Naive B cell (primary cell): ENCODE results near the gene RPTOR. TPM values are rescaled to one million over a fixed set of nuclear protein-coding genes. Genes with fewer than 3 reads are reported as not detected.
"Not testable (repeated sequence)": the region's sequence is repeated elsewhere in the genome, so short reads cannot be mapped to it uniquely, and the experiment has no call there.

Experiments used
- ATAC-seq, 2 donors: fragments of 150-1000 bp; cut with Tn5 transposase; 2 replicates each; pipeline ENCODE4 v1.10.0; 2021; ENCODE audit warnings: low read depth in 2 of 2, mild to moderate bottlenecking in 2 of 2, moderate library complexity in 2 of 2
- DNase-seq: peaks from one replicate; pipeline ENCODE4 v3.0.0; 2022
- H3K27ac Mint-ChIP-seq, 6 donors: one replicate each; pipeline ENCODE4 v1.8.0; 2020 to 2022; ENCODE audit warnings: mild to moderate bottlenecking in 6 of 6, mixed read lengths in 6 of 6, moderate library complexity in 5 of 6, inconsistent platforms in 2 of 6
- H3K27me3 Mint-ChIP-seq, 3 donors: one replicate each; pipeline ENCODE4 v1.8.0; 2021 to 2022; ENCODE audit warnings: mixed read lengths in 3 of 3, mild to moderate bottlenecking in 1 of 3
- H3K36me3 Mint-ChIP-seq, 2 donors: one replicate each; pipeline ENCODE4 v1.8.0; 2020 to 2022; ENCODE audit warnings: mixed read lengths in 2 of 2, inconsistent platforms in 1 of 2, mild to moderate bottlenecking in 1 of 2
- H3K4me1 Mint-ChIP-seq, 3 donors: one replicate each; pipeline ENCODE4 v1.8.0; 2020 to 2022; ENCODE audit warnings: mixed read lengths in 3 of 3, inconsistent platforms in 1 of 3, mild to moderate bottlenecking in 1 of 3, moderate library complexity in 1 of 3
- H3K4me3 Mint-ChIP-seq, 8 donors: one replicate each; pipeline ENCODE4 v1.8.0; 2020 to 2022; ENCODE audit warnings: mild to moderate bottlenecking in 8 of 8, mixed read lengths in 8 of 8, moderate library complexity in 8 of 8, inconsistent platforms in 2 of 8
- H3K9me3 Mint-ChIP-seq, 7 donors: one replicate each; pipeline ENCODE4 v1.8.0; 2020 to 2022; ENCODE audit warnings: mixed read lengths in 7 of 7, mild to moderate bottlenecking in 5 of 7, inconsistent platforms in 2 of 7, moderate library complexity in 1 of 7
- polyA plus RNA-seq, 6 donors: library from polyadenylated mRNA; unstranded; fragments of 300-500 nt; fragmentation: Illumina TruSeq; gene quantifications; one replicate each; pipeline ENCODE4 v1.2.3, GENCODE V29; 2021; ENCODE audit warnings: low read depth in 6 of 6

The RPTOR gene
- polyA plus RNA-seq, 6 donors from 2014 or later, result 5.5 to 13.9 (median 9.0) TPM

GRCh38 chr17:80763293-80763867 is 218.7 kb downstream of the RPTOR start:
- H3K36me3 Mint-ChIP-seq, result no peaks in the 10 kb centered on the region
- no peaks in the 10 kb centered on the region for H3K9me3 Mint-ChIP-seq
- H3K4me3 Mint-ChIP-seq, result peak overlapping the region in 1 of 8 donors; percentile 23
- DNase-seq (no peak), ATAC-seq (no peak)
- H3K27ac Mint-ChIP-seq, result peak overlapping the region in 4 of 6 donors; percentile 5 to 52 (median 33)
- no peaks in the 10 kb centered on the region for H3K27me3 Mint-ChIP-seq
- peaks cover 31 to 62% (median 59%) of the 10 kb centered on the region in 3 donors for H3K4me1 Mint-ChIP-seq

GRCh38 chr17:80764627-80765145 is 220.0 kb downstream of the RPTOR start:
- Mint-ChIP-seq H3K27ac (peak overlapping the region in 4 of 6 donors; percentile 71 to 85 (median 76)), H3K4me1 (peaks cover 31 to 52% (median 49%) of the 10 kb centered on the region in 3 donors), H3K4me3 (peak overlapping the region in 7 of 8 donors; percentile 57 to 85 (median 65))
- not testable (repeated sequence) for H3K27me3 Mint-ChIP-seq, H3K9me3 Mint-ChIP-seq, H3K36me3 Mint-ChIP-seq, DNase-seq
- ATAC-seq, result peak; percentile 39 to 50

GRCh38 chr17:80765241-80765961 is 220.8 kb downstream of the RPTOR start:
- Mint-ChIP-seq H3K4me1 (peaks cover 27 to 45% (median 43%) of the 10 kb centered on the region in 3 donors), H3K27ac (peak overlapping the region in 5 of 6 donors; percentile 40 to 85 (median 71)), H3K27me3 (no peaks in the 10 kb centered on the region), H3K9me3 (no peaks in the 10 kb centered on the region), H3K36me3 (no peaks in the 10 kb centered on the region), H3K4me3 (peak overlapping the region; percentile 30 to 85 (median 64))
- DNase-seq (no peak), ATAC-seq (peak; percentile 17 to 46)

GRCh38 chr17:80766290-80766855 is 221.7 kb downstream of the RPTOR start:
- peak overlapping the region in 2 of 8 donors; percentile 5 to 17 for H3K4me3 Mint-ChIP-seq

GRCh38 chr17:80768389-80768788 is 223.8 kb downstream of the RPTOR start:
- Mint-ChIP-seq H3K4me3 (no peak overlapping the region), H3K9me3 (no peaks in the 10 kb centered on the region), H3K27me3 (no peaks in the 10 kb centered on the region), H3K36me3 (peaks cover 0 to 10% of the 10 kb centered on the region in 2 donors), H3K27ac (no peak overlapping the region), H3K4me1 (peaks cover 18 to 32% (median 28%) of the 10 kb centered on the region in 3 donors)
- no peak for ATAC-seq
- no peak for DNase-seq

More at GRCh38 chr17:80766290-80766855, 221.7 kb downstream of the RPTOR start:
- no peaks in the 10 kb centered on the region for H3K27me3 Mint-ChIP-seq
- H3K4me1 Mint-ChIP-seq, result peaks cover 27 to 36% (median 35%) of the 10 kb centered on the region in 3 donors
- H3K27ac Mint-ChIP-seq, result peak overlapping the region in 1 of 6 donors; percentile 20
- H3K9me3 Mint-ChIP-seq, result no peaks in the 10 kb centered on the region
- peaks cover 0 to 8% of the 10 kb centered on the region in 2 donors for H3K36me3 Mint-ChIP-seq
- ATAC-seq (no peak), DNase-seq (no peak)

- no peak for ATAC-seq
- no peaks in the 10 kb centered on the region for H3K27me3 Mint-ChIP-seq
- H3K9me3 Mint-ChIP-seq, result no peaks in the 10 kb centered on the region
These were observed 224.3 kb downstream of the RPTOR start for GRCh38 chr17:80768936-80769335.

GRCh38 chr17:80769516-80769915 is 224.9 kb downstream of the RPTOR start:
- no peak for DNase-seq
- no peaks in the 10 kb centered on the region for H3K9me3 Mint-ChIP-seq
- no peak overlapping the region for H3K4me3 Mint-ChIP-seq
- H3K27me3 Mint-ChIP-seq, result no peaks in the 10 kb centered on the region
- H3K27ac Mint-ChIP-seq, result no peak overlapping the region
- peaks cover 0 to 10% of the 10 kb centered on the region in 2 donors for H3K36me3 Mint-ChIP-seq
- peaks cover 21 to 44% (median 36%) of the 10 kb centered on the region in 3 donors for H3K4me1 Mint-ChIP-seq
- no peak for ATAC-seq

More at GRCh38 chr17:80768936-80769335, 224.3 kb downstream of the RPTOR start:
- DNase-seq, result no peak
- peaks cover 18 to 38% (median 30%) of the 10 kb centered on the region in 3 donors for H3K4me1 Mint-ChIP-seq
- H3K4me3 Mint-ChIP-seq, result no peak overlapping the region
- H3K27ac Mint-ChIP-seq, result peak overlapping the region in 1 of 6 donors; percentile 21
- H3K36me3 Mint-ChIP-seq, result peaks cover 0 to 10% of the 10 kb centered on the region in 2 donors

GRCh38 chr17:80769936-80770625 is 225.4 kb downstream of the RPTOR start:
- ATAC-seq (no peak), DNase-seq (no peak)
- Mint-ChIP-seq H3K27ac (no peak overlapping the region), H3K27me3 (no peaks in the 10 kb centered on the region), H3K4me3 (no peak overlapping the region), H3K36me3 (peaks cover 0 to 10% of the 10 kb centered on the region in 2 donors), H3K4me1 (peaks cover 22 to 44% (median 36%) of the 10 kb centered on the region in 3 donors), H3K9me3 (no peaks in the 10 kb centered on the region)

- ATAC-seq (no peak), DNase-seq (no peak)
- H3K4me1 Mint-ChIP-seq, result peaks cover 18 to 39% (median 31%) of the 10 kb centered on the region in 3 donors
- H3K36me3 Mint-ChIP-seq, result peaks cover 0 to 10% of the 10 kb centered on the region in 2 donors
- H3K4me3 Mint-ChIP-seq, result no peak overlapping the region
- no peak overlapping the region for H3K27ac Mint-ChIP-seq
- no peaks in the 10 kb centered on the region for H3K9me3 Mint-ChIP-seq
- H3K27me3 Mint-ChIP-seq, result no peaks in the 10 kb centered on the region
These were observed 226.4 kb downstream of the RPTOR start for GRCh38 chr17:80770881-80771611.

- no peak overlapping the region for H3K4me3 Mint-ChIP-seq
- H3K4me1 Mint-ChIP-seq, result peaks cover 18 to 34% (median 30%) of the 10 kb centered on the region in 3 donors
- H3K27ac Mint-ChIP-seq, result no peak overlapping the region
- no peak for ATAC-seq
- no peaks in the 10 kb centered on the region for H3K27me3 Mint-ChIP-seq
- DNase-seq, result no peak
- peaks cover 1 to 12% of the 10 kb centered on the region in 2 donors for H3K36me3 Mint-ChIP-seq
- no peaks in the 10 kb centered on the region for H3K9me3 Mint-ChIP-seq
These were observed 227.0 kb downstream of the RPTOR start for GRCh38 chr17:80771612-80772005.

GRCh38 chr17:80772906-80773242 is 228.2 kb downstream of the RPTOR start:
- no peaks in the 10 kb centered on the region for H3K9me3 Mint-ChIP-seq
- no peak for DNase-seq
- H3K4me1 Mint-ChIP-seq, result peaks cover 18 to 37% (median 34%) of the 10 kb centered on the region in 3 donors
- H3K36me3 Mint-ChIP-seq, result peaks cover 4 to 17% of the 10 kb centered on the region in 2 donors
- H3K4me3 Mint-ChIP-seq, result peak overlapping the region in 5 of 8 donors; percentile 29 to 70 (median 59)
- no peak overlapping the region for H3K27ac Mint-ChIP-seq
- peak in 1 of 2 donors; percentile 10 for ATAC-seq
- no peaks in the 10 kb centered on the region for H3K27me3 Mint-ChIP-seq

- Mint-ChIP-seq H3K27me3 (no peaks in the 10 kb centered on the region), H3K9me3 (no peaks in the 10 kb centered on the region), H3K36me3 (peaks cover 4 to 17% of the 10 kb centered on the region in 2 donors), H3K27ac (peak overlapping the region in 1 of 6 donors; percentile 74), H3K4me1 (peaks cover 18 to 37% (median 34%) of the 10 kb centered on the region in 3 donors), H3K4me3 (peak overlapping the region in 5 of 8 donors; percentile 29 to 90 (median 62))
- ATAC-seq, result peak; percentile 48 to 65
- no peak for DNase-seq
These were observed 228.8 kb downstream of the RPTOR start for GRCh38 chr17:80773243-80773991.
